GM12878 (cell line): ENCODE data around the gene MRAP2. TPM values are rescaled to one million over a fixed set of nuclear protein-coding genes. Genes with fewer than 3 reads are reported as not detected.

Experiments used
- ATAC-seq: fragments of 200-7000 bp; cut with Tn5 transposase; 3 replicates; pipeline ENCODE4 v1.9.1; 2020; ENCODE audit warnings: mild to moderate bottlenecking, moderate library complexity
- BruUV-seq: library from RNA; stranded (reverse); fragments of 400-500 nt; replicated peaks from 2 replicates; lab custom pipeline; 2021; lab: Mats Ljungman, UMichigan
- CTCF ChIA-PET: fragments of 300-600 bp; sonication (Branson Sonifier 250); formaldehyde crosslinking; extraction: SDS; loops from one replicate; lab custom pipeline; 2021; ENCODE audit warnings: inconsistent platforms; lab: Yijun Ruan, JAX
- POLR2A ChIA-PET: fragments of 350-600 bp; formaldehyde crosslinking; extraction: SDS; loops from one replicate; lab custom pipeline; 2021; ENCODE audit warnings: inconsistent platforms; lab: Charles Lee
- RAD21 ChIA-PET: fragments of 300-600 bp; sonication (Branson Sonifier 250); formaldehyde crosslinking; loops from one replicate; lab custom pipeline; 2023; ENCODE audit warnings: antibody characterized with exemption; ENCODE audit not compliant: unreplicated experiment; lab: Charles Lee
- SMC1A ChIA-PET: fragments of 300-600 bp; sonication (Branson Sonifier 250); formaldehyde crosslinking; loops from one replicate; lab custom pipeline; 2023; ENCODE audit not compliant: unreplicated experiment, uncharacterized antibody; lab: Charles Lee
- DNase-seq: peaks from one replicate; pipeline ENCODE4 v3.0.0-alpha.2; 2011; ENCODE audit warnings: low read depth, low spot score
- FAIRE-seq: peaks from 3 replicates; lab custom pipeline; 2011; peaks lifted over from hg19 to GRCh38; lab: Jason Lieb, UNC
- H2AFZ ChIP-seq: 2 replicates; pipeline ENCODE4 v1.6.0; 2011; ENCODE audit warnings: low read depth, low read length, control low read depth; ENCODE audit not compliant: control insufficient read depth
- H3K27ac ChIP-seq: 2 replicates; pipeline ENCODE4 v1.5.1; 2011; ENCODE audit warnings: control low read depth; ENCODE audit not compliant: control insufficient read depth, insufficient read depth
- H3K27me3 ChIP-seq, 2 experiments: replicated peaks in 1 of 2; 2 replicates each; pipeline versions ENCODE4 v1.6.0 to v1.6.1; 2011; ENCODE audit warnings: low read length in 1 of 2; ENCODE audit not compliant: control insufficient read depth in 2 of 2, insufficient read depth in 2 of 2
- H3K36me3 ChIP-seq, 2 experiments: 2 replicates each; pipeline ENCODE4 v1.5.1; 2011; ENCODE audit warnings: low read length in 1 of 2; ENCODE audit not compliant: control insufficient read depth in 2 of 2, insufficient read depth in 2 of 2
- H3K4me1 ChIP-seq: 2 replicates; pipeline ENCODE4 v1.6.1; 2011; ENCODE audit warnings: mild to moderate bottlenecking, low read length, moderate library complexity, mixed read lengths; ENCODE audit not compliant: control insufficient read depth, insufficient read depth
- H3K4me2 ChIP-seq: 2 replicates; pipeline ENCODE4 v1.6.0; 2011; ENCODE audit warnings: control low read depth; ENCODE audit not compliant: control insufficient read depth, insufficient read depth
- H3K4me3 ChIP-seq: fragments of 200-600 bp; sonication (generic); 2 replicates; pipeline ENCODE4 v1.5.1; 2016
- H3K79me2 ChIP-seq: 2 replicates; pipeline ENCODE4 v1.6.0; 2011; ENCODE audit warnings: low read length; ENCODE audit not compliant: control insufficient read depth, insufficient read depth
- H3K9ac ChIP-seq: 2 replicates; pipeline ENCODE4 v1.8.0; 2011; ENCODE audit warnings: low read length, control low read depth, mixed read lengths; ENCODE audit not compliant: control insufficient read depth, insufficient read depth
- H3K9me3 ChIP-seq: replicated peaks from 3 replicates; pipeline ENCODE4 v1.5.1; 2011; ENCODE audit warnings: mild to moderate bottlenecking, low read length; ENCODE audit not compliant: control insufficient read depth, insufficient read depth
- H4K20me1 ChIP-seq: 2 replicates; pipeline ENCODE4 v1.6.0; 2011; ENCODE audit not compliant: control insufficient read depth, insufficient read depth
- ATF3 ChIP-seq: IDR thresholded peaks from 2 replicates; pipeline ENCODE4 v1.6.1; 2011; ENCODE audit warnings: low read depth, mild to moderate bottlenecking, low read length, moderate library complexity, borderline replicate concordance; ENCODE audit errors: extremely low read depth
- ZNF592 ChIP-seq: fragments of 450-650 bp; IDR thresholded peaks from 2 replicates; pipeline ENCODE4 v1.6.1; 2017; ENCODE audit warnings: mild to moderate bottlenecking, moderate library complexity
- WGBS: methylation state at CpG from one replicate; pipeline ENCODE4 v1.1.6; 2016; ENCODE audit warnings: low lambda C conversion rate; ENCODE audit not compliant: insufficient replicate concordance, insufficient coverage; ENCODE audit errors: missing lambda C conversion rate; 5-methylcytosine and 5-hydroxymethylcytosine counted together
- in situ Hi-C: fragments of 300-500 bp; cut with MboI; formaldehyde crosslinking; loops from 9 replicates; pipeline ENCODE4 v1.14.3; 2018; ENCODE audit warnings: mixed read lengths
- intact Hi-C: fragments of 100-400 bp; cut with micrococcal nuclease; formaldehyde crosslinking; loops from one replicate; pipeline ENCODE4 v1.14.2; 2022; ENCODE audit not compliant: unreplicated experiment
- polyA plus RNA-seq, 11 experiments: library from polyadenylated mRNA; depleted of rRNA in 4 of 11; unstranded in 6 of 11; stranded (reverse) in 5 of 11; fragments of >200 nt; fragmentation: Nextera tagmentation in 4 of 11; fragmentation: Illumina TruSeq in 1 of 11; extraction: Ambion mirVana in 4 of 11; extraction: Trizol in 1 of 11; gene quantifications; 1 replicate in 1 of 11; 2 replicates in 10 of 11; pipeline versions ENCODE4 v1.2.1 to v1.2.3, GENCODE V29; 2011 to 2016; ENCODE audit warnings: inconsistent platforms in 2 of 11, missing spikeins in 2 of 11, low read depth in 1 of 11
- total RNA-seq, 4 experiments: library from RNA; depleted of rRNA in 3 of 4; stranded (reverse); fragments of >200 nt in 3 of 4; fragmentation: Illumina TruSeq in 1 of 4; extraction: Trizol in 1 of 4; gene quantifications; 2 replicates each; pipeline versions ENCODE4 v1.2.1 to v1.2.3, GENCODE V29; 2013 to 2021

The MRAP2 gene
- total and polyA plus RNA-seq, 10 of the 15 experiments (the other 5 are each of a cell fraction or from before 2014, with no cell fraction given): not detected

GRCh38 chr6:84137989-84138575, 104.5 kb downstream of the MRAP2 start:
- no peaks in the 10 kb centered on the region; a peak in 1 of 4 replicates for H3K36me3 ChIP-seq
- no peak overlapping the region for H2AFZ ChIP-seq
- H3K79me2 ChIP-seq: no peaks in the 10 kb centered on the region
- ChIA-PET CTCF (interaction anchor here (1.2 to 1.4 kb wide), 2 partner anchors 9 to 23 kb away, joined by 3 to 4 read pairs; no protein-coding TSS in a partner anchor), POLR2A (no interaction called here), RAD21 (no interaction called here), SMC1A (no interaction called here)
- H3K4me2 ChIP-seq: no peak overlapping the region
- in situ Hi-C loops: no loop called here
- H3K9ac ChIP-seq: no peak overlapping the region
- 43% methylated on average over 2 of the region's 2 CpGs for WGBS
- FAIRE-seq (no peak), ATAC-seq (peak; percentile 45), DNase-seq (no peak)
- H3K27me3 ChIP-seq: no peaks in the 10 kb centered on the region
- H3K4me1 ChIP-seq: no peaks in the 10 kb centered on the region
- no peaks in the 10 kb centered on the region for H4K20me1 ChIP-seq
- intact Hi-C loops: no loop called here
- no peak overlapping the region for H3K4me3 ChIP-seq
- BruUV-seq: no TSS peak
- H3K27ac ChIP-seq: no peak overlapping the region
- H3K9me3 ChIP-seq: no peaks in the 10 kb centered on the region
- no peak for TF ChIP-seq ATF3
- TF ChIP-seq ZNF592: no peak
